Panc1 (cell line): ENCODE measurements around the gene SPATA22. TPM values are rescaled to one million over a fixed set of nuclear protein-coding genes. Genes with fewer than 3 reads are reported as not detected.
"Not testable (repeated sequence)": the region's sequence is repeated elsewhere in the genome, so short reads cannot be mapped to it uniquely, and the experiment has no call there.

ENCODE experiments used
- ATAC-seq: fragments of 200-7000 bp; cut with Tn5 transposase; 2 replicates; pipeline ENCODE4 v1.9.1; 2020; ENCODE audit warnings: mild to moderate bottlenecking, moderate library complexity
- BruUV-seq: library from RNA; stranded (reverse); fragments of 400-500 nt; replicated peaks from 2 replicates; lab custom pipeline; 2021; lab: Mats Ljungman, UMichigan
- CTCF ChIA-PET: fragments of 300-600 bp; sonication (Branson Sonifier 250); formaldehyde crosslinking; loops from one replicate; lab custom pipeline; 2022; ENCODE audit warnings: antibody characterized with exemption; lab: Charles Lee
- POLR2A ChIA-PET: fragments of 300-600 bp; sonication (Branson Sonifier 250); formaldehyde crosslinking; loops from one replicate; lab custom pipeline; 2022; ENCODE audit warnings: antibody characterized with exemption; lab: Charles Lee
- DNase-seq: peaks from one replicate; pipeline ENCODE4 v3.0.0-alpha.2; 2010; ENCODE audit warnings: low read depth, low spot score
- H3K27ac ChIP-seq: 2 replicates; pipeline ENCODE4 v1.5.1; 2011; ENCODE audit warnings: mild to moderate bottlenecking, low read length, inconsistent platforms
- H3K27me3 ChIP-seq: fragments of 200-500 bp; sonication (Bioruptor generic); 2 replicates; pipeline ENCODE4 v1.6.0; 2014; ENCODE audit warnings: low read length, inconsistent platforms; ENCODE audit not compliant: control insufficient read depth, insufficient read depth
- H3K36me3 ChIP-seq: fragments of 200-500 bp; sonication (Bioruptor generic); 2 replicates; pipeline ENCODE4 v1.5.1; 2014; ENCODE audit warnings: inconsistent platforms, mild to moderate bottlenecking, low read length, moderate library complexity; ENCODE audit not compliant: control insufficient read depth, insufficient read depth
- H3K4me1 ChIP-seq: 2 replicates; pipeline ENCODE4 v1.5.1; 2011; ENCODE audit warnings: inconsistent platforms, mild to moderate bottlenecking, low read length, moderate library complexity; ENCODE audit not compliant: control insufficient read depth, insufficient read depth
- H3K4me3 ChIP-seq, 2 experiments: 2 replicates each; pipeline ENCODE4 v1.5.1; 2011 to 2012; ENCODE audit warnings: low read depth in 2 of 2, low read length in 2 of 2, mild to moderate bottlenecking in 2 of 2, inconsistent platforms in 1 of 2, moderate library complexity in 1 of 2
- H3K9me3 ChIP-seq: fragments of 200-500 bp; sonication (Bioruptor generic); 2 replicates; pipeline ENCODE4 v1.5.1; 2014; ENCODE audit warnings: low read depth, mild to moderate bottlenecking, inconsistent platforms, low read length, moderate library complexity; ENCODE audit not compliant: control insufficient read depth, insufficient read depth
- CTCF ChIP-seq: fragments of 450-650 bp; IDR thresholded peaks from 2 replicates; pipeline ENCODE4 v1.5.1; 2017; ENCODE audit warnings: mild to moderate bottlenecking
- POLR2AphosphoS5 ChIP-seq: IDR thresholded peaks from 2 replicates; pipeline ENCODE4 v1.6.1; 2012; ENCODE audit warnings: mild to moderate bottlenecking, low read depth, low read length, moderate library complexity
- REST ChIP-seq, 2 experiments: IDR thresholded peaks; 2 replicates each; pipeline ENCODE4 v1.6.1; 2011 to 2012; ENCODE audit warnings: low read depth in 2 of 2, control low read depth in 1 of 2, low read length in 1 of 2, mild to moderate bottlenecking in 1 of 2, moderate library complexity in 1 of 2; ENCODE audit not compliant: insufficient read depth in 1 of 2
- SIN3A ChIP-seq: IDR thresholded peaks from 2 replicates; pipeline ENCODE4 v1.6.1; 2012; ENCODE audit warnings: low read depth, mild to moderate bottlenecking, low read length, moderate library complexity, borderline replicate concordance; ENCODE audit not compliant: insufficient read depth
- TCF7L2 ChIP-seq: IDR thresholded peaks from 2 replicates; pipeline ENCODE4 v1.6.1; 2011; ENCODE audit warnings: mild to moderate bottlenecking, low read depth, low read length, inconsistent platforms
- in situ Hi-C: cut with HindIII; loops from 2 replicates; pipeline ENCODE4 v1.10.0; 2016; ENCODE audit warnings: low sequenced_read_pairs, low pct_unique_long_range_greater_than_20kb
- intact Hi-C: fragments of 100-400 bp; cut with micrococcal nuclease; formaldehyde crosslinking; loops from one replicate; pipeline ENCODE4 v1.10.0; 2022; ENCODE audit not compliant: unreplicated experiment
- total RNA-seq: library from RNA; stranded (reverse); gene quantifications from one replicate; pipeline ENCODE4 v1.2.1, GENCODE V29; 2021; ENCODE audit not compliant: unreplicated experiment

SPATA22 gene
- total RNA-seq, 1 experiment from 2014 or later, result not detected

DNA sequence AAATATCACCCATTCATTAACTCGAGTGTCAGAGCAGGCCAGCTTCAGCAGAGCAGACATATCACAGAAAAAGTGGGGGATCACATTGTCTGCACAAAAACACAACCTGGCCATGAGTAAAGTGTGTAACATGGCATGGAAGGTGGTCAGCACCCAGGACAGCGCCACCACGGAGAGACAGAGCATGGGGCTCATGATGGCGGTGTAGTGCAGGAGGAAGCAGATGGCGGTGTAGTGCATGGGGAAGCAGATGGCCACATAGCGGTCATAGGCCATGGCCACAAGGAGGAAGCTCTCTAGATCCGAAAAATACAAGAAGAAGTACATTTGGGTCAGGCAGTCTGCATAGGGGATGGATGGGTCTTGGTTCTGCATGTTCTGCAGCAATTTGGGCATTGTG, 38.4 kb downstream of the SPATA22 start:
- H3K27ac ChIP-seq, in situ Hi-C loops, H3K4me3 ChIP-seq, H3K27me3 ChIP-seq, POLR2A ChIA-PET, intact Hi-C loops, ATAC-seq, DNase-seq, H3K4me1 ChIP-seq, BruUV-seq, CTCF ChIA-PET, H3K36me3 ChIP-seq, H3K9me3 ChIP-seq: not testable (repeated sequence)
- TF ChIP-seq REST (IDR thresholded peaks at IDR 0.05; ENCODE audit: insufficient read depth in 1 of 2, low read depth in 2 of 2, low read length in 1 of 2), result peak; percentile 75 to 79

DNA sequence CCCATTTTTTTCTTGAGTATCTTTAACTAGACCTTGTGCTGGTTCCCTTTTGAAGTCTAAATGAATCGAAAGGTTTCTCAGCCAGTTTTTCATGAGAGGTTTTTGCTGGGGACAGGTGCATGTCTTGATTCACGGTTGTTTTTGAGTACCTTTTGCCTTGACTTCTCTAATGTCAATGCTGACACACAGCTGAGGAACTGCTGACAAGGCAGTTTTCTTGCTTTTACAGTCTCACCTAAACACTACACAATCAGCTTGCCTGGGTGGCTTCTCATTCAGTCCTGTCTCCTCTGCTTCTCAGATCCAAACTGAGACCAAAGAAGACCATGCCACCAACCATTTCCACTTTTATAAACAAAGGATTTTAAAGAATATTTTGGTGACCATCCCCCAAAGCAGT, 53.4 kb downstream of the SPATA22 start:
- CTCF ChIA-PET, result no interaction called here
- H3K4me1 ChIP-seq, result no peaks in the 10 kb centered on the region
- no peak overlapping the region for H3K27ac ChIP-seq
- H3K9me3 ChIP-seq, result no peaks in the 10 kb centered on the region
- H3K27me3 ChIP-seq, result no peaks in the 10 kb centered on the region
- H3K36me3 ChIP-seq, result no peaks in the 10 kb centered on the region
- POLR2A ChIA-PET, result no interaction called here
- BruUV-seq, result no TSS peak
- no peak overlapping the region for H3K4me3 ChIP-seq
- TF ChIP-seq CTCF (no peak), POLR2AphosphoS5 (no peak), REST (IDR thresholded peaks at IDR 0.05; ENCODE audit: insufficient read depth in 1 of 2, low read depth in 2 of 2, low read length in 1 of 2) (no peak), SIN3A (no peak), TCF7L2 (no peak)
- ATAC-seq (no peak), DNase-seq (no peak)
- intact Hi-C loops, result no loop called here
- in situ Hi-C loops, result no loop called here
